Measurements from ENCODE around the gene PLAAT1.

PLAAT1 gene

DNA sequence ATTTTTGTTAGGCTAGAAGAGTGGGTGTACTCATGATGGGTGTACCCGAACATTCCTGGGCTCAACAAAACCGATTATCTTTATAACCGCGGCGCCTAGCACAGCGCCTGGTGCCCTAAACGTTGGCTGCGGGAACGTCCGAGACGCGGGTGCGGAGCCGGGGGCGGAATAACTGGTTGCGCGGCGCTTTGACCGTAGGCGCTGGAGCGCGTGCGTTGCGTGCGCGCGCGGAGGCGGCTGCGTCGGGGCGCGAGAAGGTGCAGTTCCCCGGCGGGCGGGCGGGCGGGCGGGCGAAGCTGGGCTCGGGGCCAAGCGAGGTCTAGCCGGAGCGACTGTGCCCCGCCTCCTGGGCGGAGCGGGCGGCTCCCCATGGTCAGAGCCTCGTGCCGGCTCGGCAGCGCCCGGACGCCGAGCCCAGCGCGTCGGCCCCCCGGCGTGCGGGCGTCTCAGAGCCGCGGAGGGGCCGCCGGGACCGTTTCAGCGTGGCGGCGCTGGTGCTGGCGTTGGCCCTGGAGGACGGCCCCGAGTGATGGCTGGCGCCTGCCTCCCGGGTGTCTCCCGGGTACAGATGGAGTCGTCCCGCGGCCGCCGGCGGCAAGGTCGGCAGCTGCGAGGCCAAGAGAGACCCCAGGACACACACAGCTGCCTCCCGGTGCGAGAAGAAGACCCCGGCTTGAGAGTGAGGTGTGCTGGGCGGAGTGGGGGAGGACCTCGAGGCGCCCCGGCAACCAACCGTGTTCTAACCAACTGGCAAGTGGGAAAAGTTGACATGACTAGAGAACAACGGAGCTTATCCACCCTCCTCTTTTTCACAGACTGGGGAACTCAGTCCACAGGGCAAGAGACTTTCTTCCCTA is at the start of gene PLAAT1:
Gene PLAAT1, plus strand, starts transcription at position 373 of the 857 bp plus-strand sequence. CDS start 14,429 bp downstream, outside the sequence.
- DNase-seq (ENCODE audit: low read depth in 2 of 2, low spot score in 1 of 2): no peak

DNA sequence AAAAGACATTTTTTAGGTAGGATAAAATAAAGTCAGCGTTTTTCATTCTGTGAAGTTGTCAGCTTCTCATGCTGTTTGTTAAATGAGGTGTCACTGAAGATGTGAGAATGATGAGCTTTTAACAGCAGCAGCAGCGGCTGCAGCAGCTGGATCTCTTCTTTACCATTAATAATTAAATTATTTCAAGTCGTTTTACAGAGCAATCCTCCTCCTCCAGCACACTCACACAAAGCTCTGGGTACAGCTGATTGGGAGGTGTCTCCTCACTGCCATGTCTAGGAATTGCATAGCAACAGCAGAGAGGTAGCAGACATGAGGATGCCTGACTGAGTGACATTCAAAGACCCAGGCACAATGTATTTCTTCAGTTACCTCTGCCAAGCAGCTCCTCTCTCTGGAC is 46.7 kb upstream of the PLAAT1 start:
- DNase-seq (ENCODE audit: low read depth in 2 of 2, low spot score in 1 of 2): no peak

DNA sequence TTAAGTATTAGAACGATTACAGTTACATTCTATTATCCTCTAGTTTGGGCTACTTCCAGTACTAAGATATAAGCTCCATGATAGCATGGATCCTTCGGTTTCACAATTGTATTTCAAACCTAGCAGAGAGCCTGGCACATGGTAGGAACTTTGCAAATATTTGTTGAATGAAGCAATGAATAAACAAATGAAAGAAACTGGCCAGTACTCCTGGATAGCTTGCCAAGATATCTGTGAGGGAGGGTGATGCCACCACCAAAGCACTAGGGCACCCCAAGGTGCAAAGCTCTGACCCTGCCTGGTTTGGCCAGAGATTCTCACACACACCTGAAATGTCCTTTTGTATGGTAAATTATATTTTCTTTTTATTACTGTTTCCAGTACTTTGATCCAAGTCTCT is 44.3 kb upstream of the PLAAT1 start:
- DNase-seq (ENCODE audit: low read depth in 2 of 2, low spot score in 1 of 2): no peak

DNA sequence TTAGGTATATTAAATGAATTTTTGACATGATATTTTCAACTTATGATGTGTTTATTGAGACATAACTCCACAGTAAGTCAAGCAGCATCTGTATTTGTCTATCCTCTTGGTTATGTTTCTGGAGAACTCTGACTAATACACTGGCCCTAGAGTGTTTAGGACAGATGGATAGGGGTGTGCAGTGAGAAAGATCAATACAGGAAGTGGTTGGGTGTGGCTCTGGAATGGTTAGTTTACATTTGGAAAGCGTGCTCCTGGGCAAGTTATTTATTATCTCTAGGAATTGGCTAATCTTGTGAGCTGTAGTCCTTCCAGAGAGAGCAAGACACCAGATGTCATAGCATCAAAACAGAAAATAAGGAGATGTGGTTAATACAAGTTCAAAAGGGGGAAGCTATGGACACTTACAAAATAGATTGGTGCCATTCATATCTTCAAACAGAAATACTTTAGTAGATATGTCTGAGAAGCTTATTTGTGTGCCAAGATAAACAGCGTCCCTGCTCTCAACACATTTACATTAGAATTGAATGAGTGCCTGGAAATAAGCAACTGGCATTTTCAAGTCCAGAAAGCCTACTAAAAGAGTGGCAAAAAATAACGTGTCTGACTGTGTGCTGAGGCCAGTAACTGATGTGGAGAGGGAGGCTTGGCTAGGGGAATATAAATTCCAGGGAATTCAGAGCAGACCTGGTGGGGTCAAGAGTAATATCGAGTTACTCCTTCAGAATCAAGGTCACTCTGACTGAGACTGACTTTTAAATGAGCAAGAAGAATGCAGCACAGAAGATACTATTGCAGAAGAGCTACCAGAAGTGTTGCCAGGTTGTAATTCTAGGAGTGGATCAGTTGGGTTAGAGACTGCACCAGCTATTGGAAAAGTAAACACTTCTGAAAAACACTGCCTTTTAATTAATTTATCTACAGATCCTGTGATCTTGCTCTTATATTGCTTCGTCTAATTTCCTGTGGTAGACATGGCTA is 33.4 kb upstream of the PLAAT1 start:
- DNase-seq (ENCODE audit: low read depth in 2 of 2, low spot score in 1 of 2): no peak

DNA sequence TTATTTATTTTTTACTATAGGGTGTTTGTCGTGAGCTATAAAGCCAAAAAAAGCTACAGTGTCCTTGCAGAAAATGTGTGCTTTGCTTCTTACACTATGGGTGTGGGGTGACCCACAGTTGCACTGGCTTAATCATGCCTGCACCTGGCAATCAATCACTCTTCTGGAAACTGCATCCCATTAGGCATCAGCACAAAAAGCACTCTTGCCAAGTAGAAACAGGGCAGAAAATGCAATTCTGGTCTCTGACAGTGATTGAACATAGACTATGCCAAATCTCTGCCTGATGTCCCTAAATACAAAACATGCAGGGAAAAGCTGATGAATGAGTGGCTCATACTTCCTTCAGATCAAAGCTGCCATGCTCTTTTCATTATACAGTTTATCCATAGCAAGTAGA is 30.4 kb upstream of the PLAAT1 start:
- no peak for DNase-seq (ENCODE audit: low read depth in 2 of 2, low spot score in 1 of 2)

DNA sequence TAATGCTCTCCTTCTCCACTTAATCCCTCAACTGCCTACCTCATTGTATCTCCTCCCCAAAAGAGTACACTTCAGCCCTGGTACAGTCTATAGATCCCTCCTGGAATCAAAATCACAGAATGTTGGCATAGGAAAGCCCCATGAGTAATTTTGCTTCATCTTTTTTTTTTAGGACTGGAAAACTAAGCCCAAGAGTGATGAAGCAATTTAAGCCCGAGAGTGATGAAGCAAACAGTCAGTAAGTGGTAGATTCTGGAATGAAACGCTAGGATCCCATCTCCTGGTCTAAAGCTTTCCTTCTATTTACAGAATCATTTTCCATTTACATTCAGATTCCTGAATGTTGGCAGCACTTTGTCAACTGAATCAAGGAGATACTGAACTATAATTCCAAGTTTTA is 29.8 kb upstream of the PLAAT1 start:
- DNase-seq (ENCODE audit: low read depth in 2 of 2, low spot score in 1 of 2): no peak

DNA sequence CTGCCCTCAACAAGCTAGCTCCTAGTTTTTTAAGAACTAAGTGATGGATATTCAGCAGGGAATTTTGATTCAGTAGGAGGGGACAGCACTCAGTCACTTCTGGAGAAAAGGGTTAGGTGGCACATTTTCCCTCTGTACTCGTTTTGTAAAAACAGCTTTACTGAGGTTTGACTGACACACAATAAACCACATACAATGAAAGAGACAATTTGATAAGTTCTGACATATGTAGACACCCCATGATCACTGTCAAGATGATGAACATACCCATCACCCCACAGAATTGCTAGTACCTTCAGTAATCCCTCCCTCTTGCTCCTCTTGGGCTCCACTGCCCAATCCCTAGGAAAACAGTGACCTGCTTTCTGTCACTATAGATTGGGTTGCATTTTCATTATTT is 29.0 kb upstream of the PLAAT1 start:
- no peak for DNase-seq (ENCODE audit: low read depth in 2 of 2, low spot score in 1 of 2)

DNA sequence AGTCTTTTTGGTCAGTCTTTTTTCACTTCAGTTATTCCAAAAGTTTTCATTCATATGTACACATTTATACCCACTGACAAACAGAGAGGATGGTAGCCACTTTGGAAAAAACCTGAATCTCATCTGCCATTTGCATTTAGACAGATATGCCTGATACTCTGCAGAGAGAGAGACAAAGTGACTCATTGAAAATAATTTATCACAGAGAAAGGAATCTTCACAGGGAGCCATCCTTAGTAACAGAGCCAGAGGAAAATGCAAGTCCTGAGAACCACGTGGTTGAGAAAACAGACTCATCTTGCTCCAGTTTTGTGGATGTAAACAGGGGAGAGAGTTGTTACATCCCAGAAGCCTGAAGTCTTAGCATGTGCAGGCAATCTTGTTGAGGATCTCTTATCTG is 28.2 kb upstream of the PLAAT1 start:
- DNase-seq (ENCODE audit: low read depth in 2 of 2, low spot score in 1 of 2): no peak

DNA sequence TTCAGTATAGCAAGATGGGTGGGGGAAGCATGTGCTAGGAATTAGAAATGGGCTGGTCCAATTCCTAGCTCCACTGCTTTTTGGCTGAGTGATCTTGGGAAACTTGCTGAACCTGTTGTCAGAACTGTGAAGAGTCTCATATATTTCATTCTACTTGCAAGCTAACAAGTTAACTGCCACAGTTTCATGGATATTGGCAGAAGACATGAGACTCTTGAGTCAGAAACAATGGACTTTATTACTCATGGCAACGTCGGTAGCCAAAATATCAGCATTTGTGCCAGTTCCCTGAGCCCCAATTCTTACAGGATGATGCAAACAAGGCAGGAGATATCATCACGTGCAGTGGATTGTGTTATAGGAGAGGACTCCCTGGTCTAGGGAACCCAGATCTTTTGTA is 26.6 kb upstream of the PLAAT1 start:
- no peak for DNase-seq (ENCODE audit: low read depth in 2 of 2, low spot score in 1 of 2)

DNA sequence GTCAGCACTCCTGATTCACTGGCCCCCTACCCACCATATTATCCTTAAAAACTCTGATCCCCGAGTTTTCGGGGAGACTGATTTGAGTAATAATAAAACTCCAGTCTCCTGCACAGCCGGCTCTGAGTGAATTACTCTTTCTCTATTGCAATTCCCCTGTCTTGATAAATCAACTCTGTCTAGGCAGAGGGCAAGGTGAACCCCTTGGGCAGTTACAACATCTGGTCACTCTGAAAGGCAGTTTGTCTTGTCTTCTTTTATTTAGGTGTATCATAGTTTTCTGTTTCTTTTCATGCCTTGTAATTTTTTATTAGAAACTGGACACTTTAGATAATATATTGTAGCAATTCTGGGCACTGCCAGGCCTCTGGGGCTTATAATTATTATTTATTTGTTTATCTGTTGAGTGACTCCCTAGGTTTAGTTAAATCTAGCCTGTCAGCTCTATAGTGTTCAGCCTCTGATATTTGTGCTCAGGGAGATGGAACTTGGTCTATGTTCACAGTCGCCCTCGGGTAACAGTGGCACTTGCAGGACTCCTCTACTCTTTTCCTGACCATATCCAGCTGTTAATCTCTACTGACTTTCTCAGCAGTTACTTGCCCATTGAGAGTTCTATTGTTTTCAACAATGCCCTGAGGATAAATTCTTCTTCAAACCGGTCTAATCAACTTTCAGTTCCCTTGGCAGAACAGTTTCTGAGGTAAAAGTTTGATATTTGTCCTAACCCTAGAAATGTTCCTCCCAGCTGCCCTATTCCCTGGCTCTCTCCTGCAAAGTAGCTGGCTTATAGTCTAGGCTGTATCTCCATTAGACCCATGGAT is 15.5 kb upstream of the PLAAT1 start:
- no peak for DNase-seq (ENCODE audit: low read depth in 2 of 2, low spot score in 1 of 2)

DNA sequence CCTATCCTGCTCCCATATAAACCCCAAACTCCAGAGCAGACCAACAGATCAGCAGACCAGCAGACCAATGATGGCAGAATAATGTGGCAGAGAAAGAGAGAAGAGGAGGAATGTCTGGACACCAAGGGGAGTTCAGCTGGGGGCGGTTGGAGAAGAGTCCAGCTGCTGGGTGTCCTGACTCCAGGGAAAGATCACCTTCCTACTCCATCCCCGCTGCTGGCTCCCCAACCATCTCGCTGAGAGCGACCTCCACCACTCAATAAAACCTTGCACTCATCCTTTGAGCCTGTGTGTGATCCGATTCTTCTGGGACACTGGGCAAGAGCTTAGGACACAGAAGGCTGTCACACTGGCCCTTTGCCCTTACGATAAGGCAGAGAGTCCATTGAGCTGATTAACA is 12.8 kb upstream of the PLAAT1 start:
- DNase-seq (ENCODE audit: low read depth in 2 of 2, low spot score in 1 of 2): no peak

DNA sequence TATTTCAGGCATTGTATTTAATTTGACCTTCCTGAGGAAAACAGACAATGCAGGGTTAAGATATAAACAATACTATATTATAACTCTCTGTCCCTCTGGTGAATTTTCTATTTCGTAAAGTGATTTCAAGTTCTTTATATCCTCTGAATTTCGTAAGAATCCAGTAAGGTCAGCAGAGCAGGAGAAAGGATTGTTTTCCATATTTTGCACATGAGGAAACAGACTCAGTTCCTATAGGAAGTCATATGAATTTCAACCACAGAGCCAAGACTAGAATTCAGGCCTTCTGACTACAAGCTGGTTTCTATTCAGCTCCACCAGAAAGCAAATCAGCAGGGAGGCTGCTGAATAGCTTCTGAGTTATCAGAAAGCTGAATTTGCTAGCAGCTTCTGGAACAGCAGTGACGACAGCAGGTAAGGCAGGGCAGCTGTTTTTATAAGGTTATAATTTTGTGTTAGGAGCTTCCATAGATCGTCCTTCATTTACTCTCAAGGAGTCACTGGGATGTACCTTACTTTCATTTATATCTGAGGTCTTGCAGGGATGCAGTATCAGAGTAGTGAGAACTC is 11.1 kb upstream of the PLAAT1 start:
- DNase-seq (ENCODE audit: low read depth in 2 of 2, low spot score in 1 of 2): no peak

DNA sequence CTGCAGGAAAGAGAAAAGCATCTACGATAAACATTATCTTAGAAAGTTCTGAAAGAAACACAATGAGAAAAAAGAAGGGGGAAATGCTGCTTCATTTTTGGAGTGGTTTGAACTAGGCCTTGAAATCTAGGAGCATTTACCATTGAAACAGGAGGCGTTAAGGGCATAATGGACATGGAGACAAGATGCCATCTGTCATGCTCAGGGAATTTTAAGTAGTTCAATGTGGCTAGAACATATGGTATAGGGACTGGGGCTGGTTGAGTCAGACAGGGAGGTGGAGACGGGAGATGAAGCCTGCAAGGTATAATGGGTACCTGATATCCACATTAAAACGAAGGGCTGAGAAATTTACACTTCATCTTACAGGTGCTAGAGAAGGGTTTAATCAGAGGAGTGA is 10.4 kb upstream of the PLAAT1 start:
- no peak for DNase-seq (ENCODE audit: low read depth in 2 of 2, low spot score in 1 of 2)

DNA sequence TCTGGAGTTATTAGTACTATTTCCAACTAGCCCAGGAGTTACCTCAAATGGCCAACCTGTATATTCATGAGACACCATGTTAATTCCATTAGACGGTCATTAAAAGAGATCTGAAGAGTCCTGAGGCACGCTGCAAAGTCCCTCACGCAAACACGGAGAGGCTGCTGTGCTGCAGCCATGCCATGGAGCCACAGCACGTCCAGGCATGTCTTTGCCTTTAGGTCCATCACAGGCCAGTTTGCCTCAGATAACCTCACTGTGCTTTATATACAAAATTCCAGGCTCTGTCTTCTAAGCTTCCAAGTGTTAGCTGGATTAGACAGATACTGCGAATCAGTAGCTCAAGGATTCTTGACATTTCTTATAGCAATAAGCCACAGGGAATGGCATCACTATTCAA is 9.8 kb upstream of the PLAAT1 start:
- DNase-seq (ENCODE audit: low read depth in 2 of 2, low spot score in 1 of 2): no peak

DNA sequence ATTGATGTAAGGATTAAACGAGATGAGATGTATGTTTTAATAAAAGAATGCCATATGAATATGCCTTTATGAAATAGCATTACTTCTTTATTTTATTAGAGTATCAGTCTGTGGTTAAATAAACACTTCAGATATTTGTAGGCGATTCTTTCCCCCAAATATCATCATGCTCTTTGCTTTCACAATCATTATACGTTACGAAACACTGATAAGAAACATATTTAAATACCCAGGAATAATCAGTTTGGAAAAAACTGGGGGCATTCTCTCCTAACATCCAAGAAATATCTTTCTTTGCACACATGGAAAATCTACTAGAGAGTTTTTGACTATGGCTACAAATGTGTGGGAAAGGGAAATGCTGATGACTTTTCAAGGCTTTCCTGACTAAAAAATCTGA is 4.4 kb upstream of the PLAAT1 start:
- DNase-seq (ENCODE audit: low read depth in 2 of 2, low spot score in 1 of 2): no peak

DNA sequence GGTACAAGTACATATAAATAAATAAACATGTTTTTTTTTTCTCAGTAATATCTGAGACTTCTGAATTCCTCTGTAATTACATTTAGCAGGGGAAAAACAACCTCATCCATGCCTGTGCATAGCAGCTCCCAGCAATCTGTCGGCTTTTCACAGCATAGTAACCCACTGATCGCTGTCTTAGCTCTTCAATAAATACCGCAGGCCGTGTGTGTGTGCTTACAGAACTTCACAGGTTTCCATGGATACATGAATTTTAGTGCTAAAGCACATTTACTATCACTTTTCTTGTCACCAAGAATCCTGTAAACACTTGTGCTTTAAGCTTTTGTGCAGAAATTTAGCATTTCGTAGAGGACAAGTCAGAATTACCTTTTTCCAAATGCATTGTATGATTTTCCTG is 4.0 kb upstream of the PLAAT1 start:
- no peak for DNase-seq (ENCODE audit: low read depth in 2 of 2, low spot score in 1 of 2)

DNA sequence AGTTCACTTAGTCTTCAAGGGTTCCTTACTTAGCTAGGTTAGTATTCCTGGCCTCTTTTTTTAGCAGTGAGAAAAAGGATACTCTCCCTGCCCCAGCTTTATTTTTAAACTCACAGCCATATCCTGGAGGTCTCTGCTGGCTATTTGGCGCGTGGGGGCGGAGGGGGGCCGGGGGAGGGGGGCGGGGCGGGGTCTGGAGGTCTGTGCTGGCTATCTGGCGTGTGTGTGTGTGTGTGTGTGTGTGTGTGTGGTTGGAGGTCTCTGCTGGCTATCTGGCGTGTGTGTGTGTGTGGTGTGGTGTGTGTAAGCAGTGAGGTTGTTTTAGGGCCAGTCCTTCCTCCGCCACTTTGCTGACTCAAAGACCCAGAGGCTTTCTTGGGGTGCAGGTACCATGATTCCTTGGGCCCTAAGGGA is 579 bp upstream of the PLAAT1 start:
- DNase-seq (ENCODE audit: low read depth in 2 of 2, low spot score in 1 of 2): no peak

DNA sequence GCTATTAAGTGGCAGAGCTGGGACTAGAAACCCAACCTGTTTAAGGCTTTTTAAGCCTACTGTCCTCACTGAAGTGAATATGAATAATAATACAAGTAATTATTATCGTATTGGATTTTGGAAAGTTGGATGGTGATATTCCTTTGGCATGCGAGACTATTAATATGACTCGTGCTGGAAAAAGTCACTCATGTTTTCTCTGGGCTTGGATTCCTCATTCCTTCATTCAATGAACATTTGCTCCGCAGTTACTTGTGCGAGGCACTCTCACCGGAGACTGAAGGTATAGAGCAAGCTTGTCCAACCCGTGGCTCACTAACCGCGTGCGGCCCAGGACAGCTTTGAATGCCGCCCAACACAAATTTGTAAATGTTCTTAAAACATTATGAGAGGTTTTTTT is 694 bp downstream of the PLAAT1 start:
- DNase-seq (ENCODE audit: low read depth in 2 of 2, low spot score in 1 of 2): no peak

DNA sequence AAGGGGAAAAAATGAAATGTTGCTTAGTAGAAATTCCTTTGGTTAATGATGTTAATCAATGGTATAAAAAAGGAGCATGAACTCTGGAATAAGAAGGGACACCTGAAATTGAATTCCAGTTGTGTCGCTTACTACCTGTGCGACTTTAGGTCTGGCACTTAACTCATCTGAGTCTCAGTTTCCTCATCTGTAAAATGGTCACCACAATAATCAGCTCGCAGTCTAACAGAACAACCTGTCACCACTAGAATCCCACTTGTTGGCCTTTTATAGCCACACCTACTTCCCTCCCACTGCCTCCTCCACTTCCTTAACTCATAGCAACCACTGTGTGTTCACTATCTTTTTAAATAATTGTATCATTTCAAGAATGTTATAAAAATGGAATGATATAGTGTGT is 2.5 kb downstream of the PLAAT1 start:
- DNase-seq (ENCODE audit: low read depth in 2 of 2, low spot score in 1 of 2): no peak

DNA sequence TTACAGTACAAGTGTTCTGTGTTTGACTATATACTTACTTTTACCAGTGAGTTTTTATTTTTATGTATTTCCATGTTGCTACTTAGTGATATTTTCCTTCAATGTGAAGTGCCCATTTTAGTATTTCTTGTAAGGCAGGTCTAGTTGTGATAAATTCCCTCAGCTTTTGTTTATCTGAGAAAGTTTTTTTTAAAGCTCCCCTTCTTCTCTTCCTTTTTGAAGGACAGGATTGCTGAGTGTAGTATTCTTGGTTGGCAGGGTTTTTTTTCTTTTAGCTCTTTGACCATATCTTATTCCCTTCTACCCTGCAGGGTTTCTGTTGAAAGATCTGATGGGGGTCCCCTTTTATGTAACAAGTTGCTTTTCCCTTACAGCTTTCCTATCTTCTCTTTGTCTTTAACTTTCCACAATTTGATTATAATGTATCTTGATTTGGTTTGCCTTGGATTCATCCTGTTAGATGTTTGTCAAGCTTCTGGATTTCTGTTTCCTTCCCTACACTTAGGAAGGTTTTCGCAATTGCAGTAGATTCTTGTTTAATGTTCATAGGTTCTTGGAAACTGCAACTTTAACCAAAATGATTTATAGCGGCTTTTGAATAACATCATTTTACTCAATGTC is 7.9 kb downstream of the PLAAT1 start:
- no peak for DNase-seq (ENCODE audit: low read depth in 2 of 2, low spot score in 1 of 2)
